Pancreas (tissue), 10 donors: ENCODE data around the gene SMYD3. TPM values are rescaled to one million over a fixed set of nuclear protein-coding genes. Genes with fewer than 3 reads are reported as not detected.

Experiments
- ATAC-seq, 4 donors: fragments of 200-7000 bp; cut with Tn5 transposase; one replicate each; pipeline versions ENCODE4 v1.8.0 to v1.9.1; 2020; ENCODE audit warnings: mild to moderate bottlenecking in 4 of 4, moderate library complexity in 4 of 4
- DNase-seq, 6 donors: peaks; one replicate each; pipeline ENCODE4 v3.0.0-alpha.2; 2020
- FAIRE-seq: peaks from 2 replicates; lab custom pipeline; 2012; peaks lifted over from hg19 to GRCh38; lab: Jason Lieb, UNC
- H3K27ac ChIP-seq, 4 donors: fragments of 200-600 bp; sonication (generic); 1 replicate in 3 of 4; 2 replicates in 1 of 4; pipeline versions ENCODE4 v1.5.0 to v1.8.0; 2020
- H3K27me3 ChIP-seq, 4 donors: fragments of 200-600 bp; one replicate each; pipeline ENCODE4 v1.8.0; 2021
- H3K36me3 ChIP-seq, 3 donors: fragments of 200-600 bp; sonication (generic) in 1 of 3; one replicate each; pipeline versions ENCODE4 v1.5.0 to v1.8.0; 2020 to 2021
- H3K4me1 ChIP-seq, 3 donors: fragments of 200-600 bp; one replicate each; pipeline ENCODE4 v1.8.0; 2021
- H3K4me3 ChIP-seq, 4 donors: fragments of 200-600 bp; sonication (generic) in 2 of 4; one replicate each; pipeline versions ENCODE4 v1.5.0 to v1.8.0; 2020 to 2021
- H3K9me3 ChIP-seq, 4 donors: fragments of 200-600 bp; one replicate each; pipeline ENCODE4 v1.8.0; 2021
- WGBS, 2 donors: extraction: QIAGEN DNeasy Blood & Tissue Kit; methylation state at CpG; one replicate each; pipeline ENCODE4 v1.1.7; 2013; 5-methylcytosine and 5-hydroxymethylcytosine counted together
- intact Hi-C, 3 donors: fragments of 100-400 bp; cut with DNase I; formaldehyde crosslinking; loops; one replicate each; pipeline versions ENCODE4 v1.11.1 to v1.14.2; 2022
- polyA plus RNA-seq, 2 donors: library from polyadenylated mRNA; stranded (reverse); fragments of 200-250 nt; gene quantifications; one replicate each; pipeline ENCODE4 v1.2.3, GENCODE V29; 2013
- total RNA-seq, 6 donors: library from RNA; stranded (reverse); fragmentation: NEBNext Ultra II Directional in 4 of 6; extraction: Animal tissue kit (Norgen Biotek cat#: 25700) in 4 of 6; gene quantifications; one replicate each; pipeline versions ENCODE4 v1.2.1 to v1.2.4, GENCODE V29; 2021 to 2023
- TF ChIP-seq, protein P1 (sequence below), 4 donors: fragments of 200-600 bp; sonication (generic) in 3 of 4; IDR thresholded peaks; one replicate each; pipeline versions ENCODE4 v1.5.0 to v1.8.0; 2021; ENCODE audit warnings: antibody characterized with exemption in 4 of 4
- donor health status: healthy with polysubstance abuse.
- donor health status: DM: no; HTN: no; CAD: no; lungs with moderate emphysema.
- donor health status: DM: no; HTN: no; CAD: no.
- donor health status: control.
- donor health status: control.
- donor health status: Bipolar disorder and iron deficiency.
- donor health status: DM: yes; HTN: yes; CAD: no.
- donor health status: DM: no; HTN: no; CAD: no.
- donor health status: DM: no; HTN: no; CAD: no.
- donor health status: DM: yes; HTN: yes; CAD: no.

Gene SMYD3
- total and polyA plus RNA-seq, 8 donors: 4.6 to 10.5 (median 6.7) TPM

DNA sequence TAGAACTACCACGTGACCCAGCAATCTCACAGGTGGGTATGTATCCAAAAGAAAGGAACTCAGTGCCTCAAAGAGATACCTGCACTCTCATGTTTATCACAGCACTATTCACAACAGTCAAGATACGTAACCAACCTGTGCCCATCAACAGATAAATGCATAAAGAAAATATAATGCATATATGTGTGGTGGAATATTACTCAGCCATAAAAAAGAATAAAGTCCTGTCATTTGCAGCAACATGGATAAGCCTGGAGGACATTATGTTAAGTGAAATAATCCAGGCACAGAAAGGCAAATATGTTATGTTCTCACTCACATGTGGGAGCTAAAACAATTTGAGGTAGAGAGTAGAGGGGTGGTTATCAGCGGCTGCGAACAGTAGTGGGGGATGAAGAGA lies 413.8 kb downstream of the SMYD3 start:
- intact Hi-C loops: no loop called here
- Histone ChIP-seq H3K4me3 (no peak overlapping the region), H3K36me3 (no peaks in the 10 kb centered on the region), H3K4me1 (no peaks in the 10 kb centered on the region), H3K27me3 (no peaks in the 10 kb centered on the region), H3K27ac (no peak overlapping the region), H3K9me3 (no peaks in the 10 kb centered on the region)
- 97% methylated on average over 4 of the region's 4 CpGs for WGBS, 2 donors
- no peak for ATAC-seq
- FAIRE-seq: no peak
- TF ChIP-seq, protein P1, sequence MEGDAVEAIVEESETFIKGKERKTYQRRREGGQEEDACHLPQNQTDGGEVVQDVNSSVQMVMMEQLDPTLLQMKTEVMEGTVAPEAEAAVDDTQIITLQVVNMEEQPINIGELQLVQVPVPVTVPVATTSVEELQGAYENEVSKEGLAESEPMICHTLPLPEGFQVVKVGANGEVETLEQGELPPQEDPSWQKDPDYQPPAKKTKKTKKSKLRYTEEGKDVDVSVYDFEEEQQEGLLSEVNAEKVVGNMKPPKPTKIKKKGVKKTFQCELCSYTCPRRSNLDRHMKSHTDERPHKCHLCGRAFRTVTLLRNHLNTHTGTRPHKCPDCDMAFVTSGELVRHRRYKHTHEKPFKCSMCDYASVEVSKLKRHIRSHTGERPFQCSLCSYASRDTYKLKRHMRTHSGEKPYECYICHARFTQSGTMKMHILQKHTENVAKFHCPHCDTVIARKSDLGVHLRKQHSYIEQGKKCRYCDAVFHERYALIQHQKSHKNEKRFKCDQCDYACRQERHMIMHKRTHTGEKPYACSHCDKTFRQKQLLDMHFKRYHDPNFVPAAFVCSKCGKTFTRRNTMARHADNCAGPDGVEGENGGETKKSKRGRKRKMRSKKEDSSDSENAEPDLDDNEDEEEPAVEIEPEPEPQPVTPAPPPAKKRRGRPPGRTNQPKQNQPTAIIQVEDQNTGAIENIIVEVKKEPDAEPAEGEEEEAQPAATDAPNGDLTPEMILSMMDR (IDR thresholded peaks at IDR 0.05): no peak
- no peak for DNase-seq

DNA sequence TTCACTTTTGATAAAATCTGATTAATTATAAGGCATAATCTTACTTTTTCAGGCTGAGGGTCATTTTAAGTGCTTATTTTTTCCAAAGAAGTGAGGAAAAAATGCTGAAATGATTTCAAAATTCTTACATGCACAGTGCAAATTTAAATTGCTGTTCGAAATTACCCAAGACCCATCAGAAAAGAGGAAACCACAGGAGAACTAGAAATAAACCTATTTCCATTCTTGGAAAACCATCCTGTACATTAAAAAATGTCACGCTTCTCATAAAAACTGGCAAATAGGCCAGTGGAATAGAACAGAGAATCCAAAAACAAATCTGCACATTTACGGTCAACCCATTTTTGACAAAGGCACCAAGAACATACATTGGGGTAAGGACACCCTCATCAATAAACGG lies 414.9 kb downstream of the SMYD3 start:
- no peak for ATAC-seq
- no peaks in the 10 kb centered on the region for H3K9me3 ChIP-seq
- 92 to 95% methylated on average over 4 of the region's 4 CpGs for WGBS, 2 donors
- no peaks in the 10 kb centered on the region for H3K36me3 ChIP-seq
- H3K4me3 ChIP-seq: no peak overlapping the region
- H3K27me3 ChIP-seq: no peaks in the 10 kb centered on the region
- H3K4me1 ChIP-seq: no peaks in the 10 kb centered on the region
- intact Hi-C loops: no loop called here
- no peak overlapping the region for H3K27ac ChIP-seq
- no peak for DNase-seq
- TF ChIP-seq, protein P1 (IDR thresholded peaks at IDR 0.05): no peak
- FAIRE-seq: no peak

DNA sequence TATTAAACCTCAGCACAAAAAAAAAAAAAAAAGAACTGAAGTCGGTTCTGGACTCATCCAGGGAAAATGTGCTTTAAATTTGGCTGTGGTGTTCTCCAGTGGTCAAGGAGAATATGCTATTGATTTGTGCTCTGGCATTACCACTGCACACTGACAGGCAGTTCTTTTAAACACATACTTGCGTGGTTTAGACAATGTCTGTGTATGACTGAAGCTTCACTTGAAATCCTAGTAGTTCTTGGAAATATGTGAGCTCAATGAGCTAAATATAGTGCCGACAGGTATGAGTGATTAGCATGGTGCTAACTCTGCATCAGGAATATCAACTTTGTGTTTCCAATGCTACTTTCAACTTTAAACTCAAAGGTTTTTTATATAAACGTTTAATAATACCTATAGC lies 415.6 kb downstream of the SMYD3 start:
- intact Hi-C loops: no loop called here
- TF ChIP-seq, protein P1 (IDR thresholded peaks at IDR 0.05): no peak
- WGBS, 2 donors: 72 to 77% methylated on average over 4 of the region's 4 CpGs
- H3K36me3 ChIP-seq: no peaks in the 10 kb centered on the region
- no peaks in the 10 kb centered on the region for H3K27me3 ChIP-seq
- ATAC-seq: no peak
- no peak for FAIRE-seq
- no peak for DNase-seq
- no peak overlapping the region for H3K4me3 ChIP-seq
- H3K4me1 ChIP-seq: no peaks in the 10 kb centered on the region
- H3K9me3 ChIP-seq: no peaks in the 10 kb centered on the region
- H3K27ac ChIP-seq: no peak overlapping the region

DNA sequence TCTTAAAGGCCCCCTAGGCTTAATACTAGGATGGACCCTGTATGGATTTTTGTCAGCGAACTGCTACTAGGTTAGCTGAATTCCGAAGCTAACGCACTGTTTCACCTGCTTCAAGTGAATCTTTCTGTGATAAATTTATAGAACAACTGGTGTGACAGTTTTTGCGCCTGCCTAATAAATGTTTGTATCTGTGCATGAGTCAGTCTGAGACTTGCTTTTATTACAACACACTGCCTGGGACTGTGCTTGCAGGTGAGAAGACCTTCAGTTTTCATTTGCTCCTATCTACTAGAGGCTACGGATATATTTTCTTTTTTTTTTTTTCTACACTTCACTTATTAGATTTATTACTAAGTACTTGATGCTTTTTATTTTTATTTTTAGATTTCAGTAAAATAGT lies 420.9 kb downstream of the SMYD3 start:
- no peak for DNase-seq
- H3K27ac ChIP-seq: no peak overlapping the region
- TF ChIP-seq, protein P1 (IDR thresholded peaks at IDR 0.05): no peak
- no peaks in the 10 kb centered on the region for H3K4me1 ChIP-seq
- no peaks in the 10 kb centered on the region for H3K27me3 ChIP-seq
- H3K36me3 ChIP-seq: no peaks in the 10 kb centered on the region
- ATAC-seq: no peak
- 94 to 99% methylated on average over 5 of the region's 5 CpGs for WGBS, 2 donors
- H3K9me3 ChIP-seq: no peaks in the 10 kb centered on the region
- H3K4me3 ChIP-seq: no peak overlapping the region
- FAIRE-seq: no peak
- intact Hi-C loops: no loop called here

DNA sequence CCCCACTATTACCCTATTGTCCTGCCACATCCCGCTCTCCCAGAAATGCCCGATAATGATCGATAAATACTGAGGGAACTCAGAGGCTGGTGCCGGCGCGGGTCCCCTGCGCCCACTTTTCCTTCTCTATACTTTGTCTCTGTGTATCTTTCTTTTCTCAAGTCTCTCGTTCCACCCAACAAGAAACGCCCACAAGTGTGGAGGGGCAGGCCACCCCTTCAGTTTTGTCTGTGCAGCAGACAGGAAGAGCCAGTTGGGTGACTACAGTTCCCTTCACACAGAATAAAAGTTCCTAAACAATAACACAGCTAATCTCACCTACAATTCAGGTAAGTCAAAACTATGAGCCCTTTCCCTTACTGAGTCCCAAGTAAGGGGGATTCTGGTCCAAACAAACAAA lies 423.7 kb downstream of the SMYD3 start:
- Histone ChIP-seq H3K27me3 (no peaks in the 10 kb centered on the region), H3K9me3 (no peaks in the 10 kb centered on the region), H3K4me3 (no peak overlapping the region), H3K36me3 (no peaks in the 10 kb centered on the region), H3K4me1 (no peaks in the 10 kb centered on the region), H3K27ac (no peak overlapping the region)
- 89 to 94% methylated on average over 9 of the region's 9 CpGs for WGBS, 2 donors
- TF ChIP-seq, protein P1 (IDR thresholded peaks at IDR 0.05): no peak
- DNase-seq (no peak), ATAC-seq (no peak), FAIRE-seq (no peak)
- intact Hi-C loops: no loop called here
